NK-92 treated with Interleukin-12 subunit alpha and Interleukin-12 subunit beta, amount 100 ng/mL, for 24 hours (cell line): ENCODE data around the gene SOHLH2.

ENCODE experiments used
- DNase-seq: peaks from one replicate; lab custom pipeline; 2025; lab: John Stamatoyannopoulos, UW

SOHLH2 gene

GRCh38 chr13:36188441-36188840 lies 25.9 kb downstream of the SOHLH2 start:
- DNase-seq: no peak

GRCh38 chr13:36183901-36184300 lies 30.5 kb downstream of the SOHLH2 start:
- DNase-seq: no peak

- DNase-seq: no peak
Observed at GRCh38 chr13:36175621-36176020, 38.7 kb downstream of the SOHLH2 start.

GRCh38 chr13:36174923-36175322 lies 39.4 kb downstream of the SOHLH2 start:
- no peak for DNase-seq

GRCh38 chr13:36173571-36174322 lies 40.6 kb downstream of the SOHLH2 start:
- no peak for DNase-seq

- no peak for DNase-seq
Observed at GRCh38 chr13:36166046-36166445, 48.3 kb downstream of the SOHLH2 start.

GRCh38 chr13:36163809-36164308 lies 50.5 kb downstream of the SOHLH2 start:
- no peak for DNase-seq

GRCh38 chr13:36163286-36163685 lies 51.1 kb downstream of the SOHLH2 start:
- DNase-seq: no peak

GRCh38 chr13:36160297-36160696 lies 54.1 kb downstream of the SOHLH2 start:
- DNase-seq: no peak

GRCh38 chr13:36158611-36159010 lies 55.7 kb downstream of the SOHLH2 start:
- DNase-seq: no peak

- DNase-seq: no peak
Observed at GRCh38 chr13:36157480-36157879, 56.9 kb downstream of the SOHLH2 start.

GRCh38 chr13:36154567-36155291 lies 59.6 kb downstream of the SOHLH2 start:
- DNase-seq: no peak

GRCh38 chr13:36151591-36151990 lies 62.8 kb downstream of the SOHLH2 start:
- DNase-seq: no peak

- no peak for DNase-seq
Observed at GRCh38 chr13:36148446-36148845, 65.9 kb downstream of the SOHLH2 start.

GRCh38 chr13:36147330-36147729 lies 67.0 kb downstream of the SOHLH2 start:
- no peak for DNase-seq

- DNase-seq: no peak
Observed at GRCh38 chr13:36146511-36147269, 67.7 kb downstream of the SOHLH2 start.

GRCh38 chr13:36143738-36144137 lies 70.6 kb downstream of the SOHLH2 start:
- no peak for DNase-seq

GRCh38 chr13:36142735-36143134 lies 71.6 kb downstream of the SOHLH2 start:
- no peak for DNase-seq

- no peak for DNase-seq
Observed at GRCh38 chr13:36135876-36136275, 78.5 kb downstream of the SOHLH2 start.

- no peak for DNase-seq
Observed at GRCh38 chr13:36134632-36135031, 79.7 kb downstream of the SOHLH2 start.

GRCh38 chr13:36133950-36134626 lies 80.3 kb downstream of the SOHLH2 start:
- no peak for DNase-seq

GRCh38 chr13:36132376-36132775 lies 82.0 kb downstream of the SOHLH2 start:
- no peak for DNase-seq
